Measurements from ENCODE around the gene FCF1. TPM values are rescaled to one million over a fixed set of nuclear protein-coding genes. Genes with fewer than 3 reads are reported as not detected.

FCF1 gene
- total and polyA plus RNA-seq, 2 of the 13 experiments (the other 11 are each of a cell fraction or from before 2014, with no cell fraction given): 31.0 to 44.4 TPM

DNA sequence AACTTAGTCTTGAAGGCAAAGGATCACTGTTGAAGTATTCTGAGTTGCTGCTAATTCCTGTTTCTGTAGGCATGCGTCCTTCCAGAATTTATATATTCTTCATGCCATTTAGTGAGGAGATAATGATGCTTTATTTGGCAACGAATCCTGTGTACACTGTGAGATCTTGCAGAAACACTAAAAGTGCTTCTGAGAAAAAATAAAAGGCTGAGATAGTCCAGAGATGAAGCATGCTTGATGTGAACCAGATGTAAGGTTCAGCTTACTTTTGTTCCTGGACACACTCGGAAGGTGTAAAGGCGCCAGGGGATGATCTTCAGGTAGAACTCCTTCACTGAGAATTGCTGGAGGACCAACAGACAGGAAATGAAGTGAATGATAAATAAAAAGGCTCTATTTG, 39.2 kb upstream of the FCF1 start:
- Histone ChIP-seq H3K9ac (ENCODE audit: insufficient read depth, low read depth, low read length) (no peak overlapping the region), H3K4me1 (ENCODE audit: insufficient read depth, low read length) (no peaks in the 10 kb centered on the region), H4K20me1 (ENCODE audit: insufficient read depth, low read length) (no peaks in the 10 kb centered on the region), H3K36me3 (replicated peaks in 1 of 2; ENCODE audit: control insufficient read depth in 1 of 2, insufficient read depth in 2 of 2, low read length in 2 of 2) (peaks cover 14 to 54% of the 10 kb centered on the region in 2 experiments), H3K4me2 (ENCODE audit: low read depth, low read length) (no peak overlapping the region), H3K4me3 (replicated peaks in 1 of 3; ENCODE audit: insufficient read depth in 1 of 3, low read depth in 2 of 3, low read length in 3 of 3) (no peak overlapping the region), H3K79me2 (ENCODE audit: insufficient read depth, low read length) (no peaks in the 10 kb centered on the region), H3K27ac (ENCODE audit: extremely low read length, insufficient read depth, low read length) (no peak overlapping the region), H3K27me3 (ENCODE audit: control insufficient read depth in 1 of 2, insufficient read depth in 2 of 2, low read length in 2 of 2) (no peaks in the 10 kb centered on the region), H3K9me3 (ENCODE audit: low read length) (no peaks in the 10 kb centered on the region), H2AFZ (ENCODE audit: low read length) (no peak overlapping the region)
- intact Hi-C loops (cut with micrococcal nuclease; ENCODE audit: unreplicated experiment) (no loop called here), in situ Hi-C loops (cut with HindIII; ENCODE audit: extremely low pct_ligation_motif_present, low pct_unique_long_range_greater_than_20kb) (no loop called here)
- TF ChIP-seq, protein P1, sequence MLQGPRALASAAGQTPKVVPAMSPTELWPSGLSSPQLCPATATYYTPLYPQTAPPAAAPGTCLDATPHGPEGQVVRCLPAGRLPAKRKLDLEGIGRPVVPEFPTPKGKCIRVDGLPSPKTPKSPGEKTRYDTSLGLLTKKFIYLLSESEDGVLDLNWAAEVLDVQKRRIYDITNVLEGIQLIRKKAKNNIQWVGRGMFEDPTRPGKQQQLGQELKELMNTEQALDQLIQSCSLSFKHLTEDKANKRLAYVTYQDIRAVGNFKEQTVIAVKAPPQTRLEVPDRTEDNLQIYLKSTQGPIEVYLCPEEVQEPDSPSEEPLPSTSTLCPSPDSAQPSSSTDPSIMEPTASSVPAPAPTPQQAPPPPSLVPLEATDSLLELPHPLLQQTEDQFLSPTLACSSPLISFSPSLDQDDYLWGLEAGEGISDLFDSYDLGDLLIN (CRISPR knock-in tag; IDR thresholded peaks at IDR 0.05; ENCODE audit: borderline replicate concordance): no peak
- no peak for TF ChIP-seq NFRKB (IDR thresholded peaks at IDR 0.05)
- no peak for TF ChIP-seq ZBTB8A (CRISPR knock-in tag; IDR thresholded peaks at IDR 0.05; ENCODE audit: borderline replicate concordance, low read depth)
- TF ChIP-seq TBX3 (IDR thresholded peaks at IDR 0.05; ENCODE audit: borderline replicate concordance): no peak
- no peak for TF ChIP-seq SMYD3 (CRISPR knock-in tag; IDR thresholded peaks at IDR 0.05)
- TF ChIP-seq ZBTB3 (CRISPR knock-in tag; IDR thresholded peaks at IDR 0.05; ENCODE audit: borderline replicate concordance, low read depth): no peak
- no peak for TF ChIP-seq RNF2 (conservative IDR thresholded peaks at IDR 0.05; ENCODE audit: low read depth)
- DNase-seq (ENCODE audit: low spot score) (no peak), ATAC-seq (no peak), FAIRE-seq (no peak)
- ChIA-PET CTCF (ENCODE audit: low intra/inter-chr PET ratio, low total read pairs) (no interaction called here), POLR2A (no interaction called here)
- BruUV-seq (replicated peaks): no TSS peak
- WGBS (ENCODE audit: low lambda C conversion rate): 96% methylated on average over 4 of the region's 4 CpGs

DNA sequence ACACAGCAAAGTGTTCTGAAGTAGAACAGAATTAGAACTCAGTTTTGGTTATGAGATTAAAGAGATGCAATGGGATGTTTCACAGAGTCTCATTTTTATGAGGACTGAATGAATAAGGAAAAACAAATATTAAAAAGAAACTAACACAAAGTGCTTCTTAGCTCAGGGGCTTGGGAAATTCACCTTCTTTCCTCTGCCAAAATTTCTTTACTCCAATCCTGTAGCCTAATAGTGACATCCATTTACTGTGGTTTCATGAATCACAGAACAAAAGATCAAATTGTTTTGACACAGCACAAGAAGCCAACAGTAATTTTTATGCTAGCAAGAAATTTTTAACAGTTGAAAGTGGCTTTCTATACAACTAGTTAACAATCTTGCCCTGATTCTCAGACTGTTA, 37.7 kb upstream of the FCF1 start:
- in situ Hi-C loops (cut with HindIII; ENCODE audit: extremely low pct_ligation_motif_present, low pct_unique_long_range_greater_than_20kb) (no loop called here), intact Hi-C loops (cut with micrococcal nuclease; ENCODE audit: unreplicated experiment) (no loop called here)
- Histone ChIP-seq H3K27me3 (ENCODE audit: control insufficient read depth in 1 of 2, insufficient read depth in 2 of 2, low read length in 2 of 2) (no peaks in the 10 kb centered on the region), H3K4me2 (ENCODE audit: low read depth, low read length) (no peak overlapping the region), H3K27ac (ENCODE audit: extremely low read length, insufficient read depth, low read length) (no peak overlapping the region), H2AFZ (ENCODE audit: low read length) (no peak overlapping the region), H4K20me1 (ENCODE audit: insufficient read depth, low read length) (no peaks in the 10 kb centered on the region), H3K4me3 (replicated peaks in 1 of 3; ENCODE audit: insufficient read depth in 1 of 3, low read depth in 2 of 3, low read length in 3 of 3) (no peak overlapping the region), H3K9ac (ENCODE audit: insufficient read depth, low read depth, low read length) (no peak overlapping the region), H3K9me3 (ENCODE audit: low read length) (no peaks in the 10 kb centered on the region), H3K4me1 (ENCODE audit: insufficient read depth, low read length) (no peaks in the 10 kb centered on the region), H3K79me2 (ENCODE audit: insufficient read depth, low read length) (no peaks in the 10 kb centered on the region), H3K36me3 (replicated peaks in 1 of 2; ENCODE audit: control insufficient read depth in 1 of 2, insufficient read depth in 2 of 2, low read length in 2 of 2) (peaks cover 13 to 41% of the 10 kb centered on the region in 2 experiments; a peak in 4 of 5 replicates)
- BruUV-seq (replicated peaks): no TSS peak
- DNase-seq (ENCODE audit: low spot score) (no peak), ATAC-seq (no peak), FAIRE-seq (no peak)
- ChIA-PET POLR2A (no interaction called here), CTCF (ENCODE audit: low intra/inter-chr PET ratio, low total read pairs) (no interaction called here)
- no peak for TF ChIP-seq KDM6A (CRISPR knock-in tag; IDR thresholded peaks at IDR 0.05; ENCODE audit: low read depth)
- TF ChIP-seq MEF2D (CRISPR knock-in tag; IDR thresholded peaks at IDR 0.05): no peak
- TF ChIP-seq ZNF772 (CRISPR knock-in tag; IDR thresholded peaks at IDR 0.05): no peak
- TF ChIP-seq, protein P2, sequence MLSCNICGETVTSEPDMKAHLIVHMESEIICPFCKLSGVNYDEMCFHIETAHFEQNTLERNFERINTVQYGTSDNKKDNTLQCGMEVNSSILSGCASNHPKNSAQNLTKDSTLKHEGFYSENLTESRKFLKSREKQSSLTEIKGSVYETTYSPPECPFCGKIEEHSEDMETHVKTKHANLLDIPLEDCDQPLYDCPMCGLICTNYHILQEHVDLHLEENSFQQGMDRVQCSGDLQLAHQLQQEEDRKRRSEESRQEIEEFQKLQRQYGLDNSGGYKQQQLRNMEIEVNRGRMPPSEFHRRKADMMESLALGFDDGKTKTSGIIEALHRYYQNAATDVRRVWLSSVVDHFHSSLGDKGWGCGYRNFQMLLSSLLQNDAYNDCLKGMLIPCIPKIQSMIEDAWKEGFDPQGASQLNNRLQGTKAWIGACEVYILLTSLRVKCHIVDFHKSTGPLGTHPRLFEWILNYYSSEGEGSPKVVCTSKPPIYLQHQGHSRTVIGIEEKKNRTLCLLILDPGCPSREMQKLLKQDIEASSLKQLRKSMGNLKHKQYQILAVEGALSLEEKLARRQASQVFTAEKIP (CRISPR knock-in tag; IDR thresholded peaks at IDR 0.05; ENCODE audit: borderline replicate concordance): no peak
